HG03060 (cell line): ENCODE measurements around the gene APLP2.
"Not testable (repeated sequence)": the region's sequence is repeated elsewhere in the genome, so short reads cannot be mapped to it uniquely, and the experiment has no call there.

ENCODE experiments used
- ATAC-seq: cut with Tn5 transposase; IDR thresholded peaks from one replicate; pipeline ENCODE4 v1.9.1; 2021; ENCODE audit warnings: low read depth, moderate number of reproducible peaks; ENCODE audit not compliant: unreplicated experiment

The APLP2 gene

GRCh38 chr11:130163346-130164220 lies 93.9 kb downstream of the APLP2 start:
- no peak for ATAC-seq

GRCh38 chr11:130164221-130164570 lies 94.5 kb downstream of the APLP2 start:
- ATAC-seq = no peak

DNA sequence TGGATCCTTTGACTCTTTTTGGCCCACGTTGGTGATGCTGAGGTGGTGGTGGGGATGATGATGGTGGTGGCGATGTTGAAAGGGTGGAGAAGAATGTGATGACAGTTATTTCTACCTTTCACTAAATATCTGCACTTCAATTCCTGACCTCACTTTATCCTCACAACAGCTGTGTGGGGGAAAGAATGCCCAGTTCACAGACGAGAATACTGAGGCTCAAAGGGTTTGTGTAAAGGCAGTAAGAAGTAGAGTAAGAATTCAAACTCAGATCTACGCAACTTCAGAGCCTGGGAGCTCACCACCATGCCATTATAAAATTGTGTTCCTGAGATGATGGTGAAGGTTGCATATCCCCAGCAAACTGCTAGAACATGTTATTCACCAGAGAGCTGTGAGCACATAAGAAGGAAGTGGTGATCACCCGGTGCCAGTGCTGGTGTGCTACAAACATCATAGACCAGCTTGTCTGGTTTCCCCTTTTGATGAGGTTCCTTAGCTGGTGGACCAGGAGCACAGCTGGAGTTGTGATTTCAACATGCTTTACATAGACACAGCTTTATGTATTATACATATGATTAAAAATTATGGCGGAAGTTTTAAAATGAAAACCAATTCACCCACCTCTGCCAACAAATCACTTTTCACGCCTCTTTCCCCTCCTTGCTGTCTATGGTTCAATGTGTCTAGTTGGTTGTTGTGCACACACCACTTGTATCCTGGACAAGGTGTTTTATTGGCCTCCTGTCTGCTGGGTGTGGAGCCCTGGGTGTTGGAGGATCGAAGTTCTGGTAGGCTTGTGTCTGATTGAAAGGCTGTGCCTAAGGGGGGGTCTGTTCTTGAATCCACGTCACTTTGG lies 96.1 kb downstream of the APLP2 start:
- no peak for ATAC-seq

GRCh38 chr11:130166457-130166784 lies 96.7 kb downstream of the APLP2 start:
- no peak for ATAC-seq

DNA sequence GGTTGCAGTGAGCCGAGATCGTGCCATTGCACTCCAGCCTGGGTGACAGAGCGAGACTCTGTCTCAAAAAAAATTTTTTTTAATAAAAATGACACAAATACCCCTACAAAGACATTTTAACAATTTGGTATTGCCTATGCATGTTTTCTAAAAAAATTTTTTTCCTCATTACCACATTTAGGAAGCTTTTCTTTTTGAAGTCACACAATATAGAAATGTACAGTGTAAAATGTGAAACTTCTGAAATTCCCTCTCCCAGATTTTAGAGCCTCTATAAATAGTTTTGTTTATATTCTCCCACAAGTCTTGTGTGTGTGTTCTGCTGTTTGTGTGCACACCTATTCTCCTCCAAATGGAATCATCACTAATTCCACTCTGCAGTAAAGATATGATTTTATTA lies 97.5 kb downstream of the APLP2 start:
- no peak for ATAC-seq

DNA sequence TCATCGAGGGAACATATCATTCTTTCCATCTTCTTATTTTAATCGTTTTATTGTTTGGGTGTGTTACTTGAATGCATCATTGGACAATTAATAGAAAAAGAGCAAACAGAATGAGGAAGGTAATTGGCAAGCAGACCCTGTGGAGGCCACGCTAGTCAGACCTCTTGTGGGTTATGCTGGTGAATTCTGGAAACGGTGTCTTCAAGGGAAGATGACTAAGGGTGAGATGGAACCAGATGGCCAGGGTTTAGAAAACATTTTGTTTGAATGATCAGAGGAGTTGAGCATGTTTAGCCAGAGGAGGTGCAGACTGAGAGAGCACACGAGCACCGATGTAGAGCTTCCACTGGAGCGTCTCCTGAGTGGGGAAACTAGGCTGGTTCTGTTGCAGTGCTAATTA lies 98.4 kb downstream of the APLP2 start:
- ATAC-seq = no peak

DNA sequence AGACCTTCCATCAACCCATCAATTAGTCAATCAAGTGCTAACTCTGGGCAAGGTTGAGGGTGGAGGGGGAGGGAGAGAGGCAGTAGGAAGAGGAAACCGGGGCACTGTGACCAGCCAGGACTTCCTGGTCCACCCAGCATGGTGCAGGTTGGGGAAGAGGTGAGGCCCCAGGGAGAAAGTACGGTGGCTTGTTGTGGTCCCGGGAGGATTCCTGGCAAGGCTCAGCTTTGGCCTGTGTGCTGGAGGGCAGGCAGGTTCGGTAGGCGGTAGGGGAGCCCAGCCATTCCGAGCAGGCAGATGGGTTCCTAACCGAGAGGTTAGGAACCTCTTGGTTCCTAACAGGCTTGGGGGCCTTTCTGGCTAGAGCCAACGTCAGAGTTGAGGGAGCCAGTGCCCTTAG lies 100.7 kb downstream of the APLP2 start:
- no peak for ATAC-seq

GRCh38 chr11:130171534-130171933 lies 101.8 kb downstream of the APLP2 start:
- no peak for ATAC-seq

- ATAC-seq = not testable (repeated sequence)
Observed at GRCh38 chr11:130172001-130172400, 102.3 kb downstream of the APLP2 start.

DNA sequence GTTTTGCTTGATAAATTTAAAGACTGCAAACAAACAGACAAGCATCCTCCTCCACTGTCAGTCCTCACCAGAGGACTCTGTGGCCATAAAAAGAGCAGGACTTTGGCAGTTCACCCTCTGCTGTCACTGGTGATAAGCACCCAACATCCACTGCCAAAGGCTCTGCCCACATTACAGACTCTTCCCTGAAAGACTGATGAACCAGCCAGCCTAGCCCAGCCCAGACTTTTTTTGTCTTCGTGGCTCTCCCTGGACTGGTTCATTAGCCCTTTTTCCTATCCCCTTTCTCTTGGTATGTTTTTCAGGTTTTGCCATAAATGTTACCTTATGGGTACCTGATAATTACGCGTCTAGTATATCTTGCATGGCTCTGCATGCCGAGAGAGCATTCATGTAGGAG lies 104.9 kb downstream of the APLP2 start:
- ATAC-seq = no peak

GRCh38 chr11:130175898-130176297 lies 106.2 kb downstream of the APLP2 start:
- no peak for ATAC-seq

DNA sequence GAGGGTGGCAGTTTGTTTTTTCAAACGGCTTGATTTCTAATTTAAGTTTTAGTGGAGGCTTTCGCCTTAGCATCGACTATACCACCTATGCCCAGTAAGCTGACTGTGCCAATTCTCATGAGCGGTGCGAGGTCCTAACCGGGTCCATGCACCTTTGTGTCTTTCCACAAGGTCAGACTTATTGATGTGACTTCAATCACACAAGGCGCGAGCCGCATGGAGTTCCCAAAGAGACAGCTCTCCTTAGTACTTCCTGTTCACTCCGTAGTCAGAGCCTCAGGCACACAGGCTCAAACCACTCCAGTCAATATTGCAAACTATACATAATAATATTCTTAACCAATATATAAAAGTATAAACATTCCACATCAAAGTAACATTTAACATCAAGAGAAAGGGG lies 108.1 kb downstream of the APLP2 start:
- no peak for ATAC-seq

DNA sequence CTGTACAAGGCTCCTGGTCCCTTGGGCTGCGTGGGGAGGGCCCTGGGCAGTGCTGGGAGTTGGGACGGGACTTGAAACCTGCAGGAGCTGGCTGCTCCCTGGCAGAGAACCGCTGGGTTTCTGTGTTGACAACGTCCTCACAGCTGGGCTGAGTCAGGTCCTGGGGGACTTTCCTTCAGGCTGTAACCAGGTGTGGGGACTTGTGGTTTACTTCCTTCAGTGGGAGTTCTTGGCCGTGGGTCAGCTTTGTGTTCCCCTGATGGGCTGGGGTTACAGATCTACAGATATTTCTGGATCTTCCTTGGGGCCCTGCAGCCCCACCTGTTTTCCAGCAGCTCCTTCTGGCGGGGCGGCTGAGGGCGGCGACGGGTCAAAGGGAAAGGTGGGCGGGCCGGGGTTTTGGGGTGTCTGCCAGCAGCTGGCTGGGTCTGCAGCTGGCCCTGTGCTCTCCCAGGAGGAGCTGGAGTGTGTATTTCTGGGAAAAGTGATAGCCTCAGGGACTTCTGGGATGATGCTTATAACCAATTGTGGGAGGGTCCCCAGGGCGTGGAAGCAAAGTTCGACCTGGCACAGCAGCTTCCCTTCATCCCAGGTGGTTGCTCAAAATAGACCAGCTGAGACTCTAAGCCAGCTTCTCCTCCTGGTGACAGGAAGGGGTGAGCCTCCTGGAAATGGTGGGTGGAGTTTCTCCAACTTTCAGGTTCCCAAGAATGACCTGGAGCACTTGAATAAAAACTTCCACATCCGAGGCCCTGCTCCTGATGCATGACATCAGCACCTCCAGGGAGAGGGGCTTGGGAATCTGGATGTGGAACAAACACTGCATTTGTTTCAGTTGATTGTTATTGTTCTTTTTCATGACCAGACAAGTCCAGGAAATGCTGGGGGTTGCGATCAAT lies 109.0 kb downstream of the APLP2 start:
- no peak for ATAC-seq

GRCh38 chr11:130179396-130180306 lies 110.0 kb downstream of the APLP2 start:
- ATAC-seq = no peak

DNA sequence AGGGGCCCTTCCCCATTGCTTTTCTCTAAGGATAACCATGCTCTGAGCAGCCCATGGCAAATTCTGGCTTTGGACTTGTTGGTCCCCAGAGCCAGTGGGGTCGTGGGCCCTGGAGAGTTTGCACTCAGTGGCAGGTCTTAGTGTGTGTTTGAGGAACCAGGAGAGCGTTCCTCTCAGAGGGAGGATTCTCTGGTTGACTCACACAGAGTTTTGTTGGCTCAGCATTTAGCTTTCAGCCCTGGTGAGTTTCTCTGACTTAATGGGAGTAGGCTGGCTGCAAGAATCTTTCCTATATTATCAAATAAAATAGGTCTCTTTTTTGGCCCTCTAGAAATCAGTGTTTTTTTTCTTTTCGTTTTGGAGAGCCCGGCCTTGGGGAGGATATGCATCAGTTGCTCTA lies 110.8 kb downstream of the APLP2 start:
- ATAC-seq = no peak

DNA sequence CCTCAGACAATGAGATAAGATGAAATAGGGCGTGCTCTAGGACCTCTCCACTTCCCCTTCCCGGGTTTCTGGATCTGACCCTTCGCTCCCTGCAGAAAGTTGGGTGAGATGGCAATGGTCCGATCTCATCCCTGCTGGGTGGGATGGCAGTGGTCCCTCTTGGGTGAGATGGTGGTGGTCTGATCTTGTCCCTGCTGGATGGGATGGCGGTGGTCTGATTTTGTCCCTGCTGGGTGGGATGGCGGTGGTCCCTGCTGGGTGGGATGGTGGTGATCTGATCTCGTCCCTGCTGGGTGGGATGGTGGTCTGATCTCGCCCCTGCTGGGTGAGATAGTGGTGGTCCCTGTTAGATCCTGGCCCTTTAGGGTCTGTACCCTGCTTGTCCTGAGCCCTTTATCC lies 111.2 kb downstream of the APLP2 start:
- no peak for ATAC-seq

DNA sequence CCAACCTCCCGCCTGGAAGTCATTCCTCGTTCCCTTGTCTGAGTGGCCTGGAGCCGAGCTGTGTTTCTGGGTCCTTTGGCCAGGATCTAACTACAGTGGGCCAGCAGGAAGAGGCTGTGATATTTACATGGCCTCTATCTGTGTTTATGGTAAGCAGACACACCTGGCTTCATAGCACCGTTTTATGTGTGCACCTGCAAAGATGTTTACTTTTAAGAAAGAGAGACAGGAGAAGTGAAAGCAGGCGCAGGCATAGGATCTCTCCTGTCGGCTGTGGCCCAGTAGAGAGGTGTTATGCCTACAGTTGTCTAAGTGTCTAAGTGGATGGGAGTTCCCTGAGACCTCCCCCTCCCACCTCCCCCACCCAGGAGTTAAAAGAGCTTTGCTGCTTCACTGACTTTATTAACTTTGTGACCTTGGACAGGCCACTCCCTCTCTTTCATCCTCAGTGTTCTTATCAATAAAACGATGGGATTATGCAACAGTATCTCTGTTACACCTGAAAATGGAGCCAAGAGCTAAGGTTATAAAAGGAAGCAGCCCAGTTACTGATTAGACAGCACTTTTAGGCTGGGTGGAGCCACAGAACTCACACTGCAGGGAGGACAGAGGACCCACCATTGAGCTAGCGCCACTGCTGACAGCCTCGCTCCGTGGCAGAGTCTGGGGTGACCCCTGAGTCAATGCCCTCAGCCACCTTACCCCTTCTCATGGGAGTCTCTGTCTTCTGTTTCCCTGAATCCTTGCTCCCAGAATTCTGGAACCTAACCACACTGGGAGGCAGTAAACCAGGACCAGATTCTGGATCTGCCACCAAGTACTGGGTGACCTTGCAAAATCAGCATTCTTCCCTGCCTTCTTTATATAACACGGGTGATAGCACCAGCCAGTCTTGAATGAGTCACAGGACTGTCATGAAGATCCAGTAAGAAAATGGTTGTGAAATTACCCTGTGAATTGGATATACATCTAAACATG lies 111.9 kb downstream of the APLP2 start:
- no peak for ATAC-seq

- ATAC-seq = no peak
Observed at GRCh38 chr11:130183878-130184610, 114.3 kb downstream of the APLP2 start.
